Measurements from ENCODE around the gene PDZRN4.
A peak's percentile ranks its signal among the peaks of the same experiment; 100 is the strongest.

PDZRN4 gene

DNA sequence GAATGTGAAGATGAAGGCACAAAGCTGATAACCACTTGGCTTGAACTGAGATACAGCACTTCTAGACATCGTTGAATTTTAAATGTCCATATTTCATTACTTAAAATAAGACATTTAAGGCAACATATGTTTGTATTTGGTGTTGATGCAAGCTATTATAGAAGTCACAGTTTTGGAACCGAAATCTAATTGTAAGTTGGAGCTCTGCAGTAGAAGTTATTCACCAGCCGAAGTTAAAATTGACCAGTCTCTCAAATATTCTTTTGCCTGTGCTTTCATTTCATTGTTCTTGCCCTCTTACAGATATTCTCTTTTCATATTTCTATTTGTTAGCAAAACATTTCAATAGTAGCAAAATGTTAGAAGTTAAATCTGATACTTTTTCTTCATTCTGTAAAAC lies 332.7 kb downstream of the PDZRN4 start:
- H3K4me1 ChIP-seq, result no peaks in the 10 kb centered on the region
- H3K27me3 ChIP-seq (ENCODE audit: control insufficient read depth, insufficient read depth, low read length), result no peaks in the 10 kb centered on the region
- no peaks in the 10 kb centered on the region for H3K79me2 ChIP-seq
- H3K27ac ChIP-seq, result no peak overlapping the region
- H2AFZ ChIP-seq, result no peak overlapping the region
- no peaks in the 10 kb centered on the region for H3K9me3 ChIP-seq (ENCODE audit: control insufficient read depth, low read length)
- H3K4me2 ChIP-seq (ENCODE audit: low read length), result no peak overlapping the region
- TF ChIP-seq, protein P1, sequence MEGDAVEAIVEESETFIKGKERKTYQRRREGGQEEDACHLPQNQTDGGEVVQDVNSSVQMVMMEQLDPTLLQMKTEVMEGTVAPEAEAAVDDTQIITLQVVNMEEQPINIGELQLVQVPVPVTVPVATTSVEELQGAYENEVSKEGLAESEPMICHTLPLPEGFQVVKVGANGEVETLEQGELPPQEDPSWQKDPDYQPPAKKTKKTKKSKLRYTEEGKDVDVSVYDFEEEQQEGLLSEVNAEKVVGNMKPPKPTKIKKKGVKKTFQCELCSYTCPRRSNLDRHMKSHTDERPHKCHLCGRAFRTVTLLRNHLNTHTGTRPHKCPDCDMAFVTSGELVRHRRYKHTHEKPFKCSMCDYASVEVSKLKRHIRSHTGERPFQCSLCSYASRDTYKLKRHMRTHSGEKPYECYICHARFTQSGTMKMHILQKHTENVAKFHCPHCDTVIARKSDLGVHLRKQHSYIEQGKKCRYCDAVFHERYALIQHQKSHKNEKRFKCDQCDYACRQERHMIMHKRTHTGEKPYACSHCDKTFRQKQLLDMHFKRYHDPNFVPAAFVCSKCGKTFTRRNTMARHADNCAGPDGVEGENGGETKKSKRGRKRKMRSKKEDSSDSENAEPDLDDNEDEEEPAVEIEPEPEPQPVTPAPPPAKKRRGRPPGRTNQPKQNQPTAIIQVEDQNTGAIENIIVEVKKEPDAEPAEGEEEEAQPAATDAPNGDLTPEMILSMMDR (IDR thresholded peaks at IDR 0.05), result no peak
- H3K9ac ChIP-seq, result no peak overlapping the region
- no peaks in the 10 kb centered on the region for H3K36me3 ChIP-seq (ENCODE audit: control insufficient read depth, insufficient read depth, low read length)
- no peak overlapping the region for H3K4me3 ChIP-seq (ENCODE audit: low read depth, low read length)

DNA sequence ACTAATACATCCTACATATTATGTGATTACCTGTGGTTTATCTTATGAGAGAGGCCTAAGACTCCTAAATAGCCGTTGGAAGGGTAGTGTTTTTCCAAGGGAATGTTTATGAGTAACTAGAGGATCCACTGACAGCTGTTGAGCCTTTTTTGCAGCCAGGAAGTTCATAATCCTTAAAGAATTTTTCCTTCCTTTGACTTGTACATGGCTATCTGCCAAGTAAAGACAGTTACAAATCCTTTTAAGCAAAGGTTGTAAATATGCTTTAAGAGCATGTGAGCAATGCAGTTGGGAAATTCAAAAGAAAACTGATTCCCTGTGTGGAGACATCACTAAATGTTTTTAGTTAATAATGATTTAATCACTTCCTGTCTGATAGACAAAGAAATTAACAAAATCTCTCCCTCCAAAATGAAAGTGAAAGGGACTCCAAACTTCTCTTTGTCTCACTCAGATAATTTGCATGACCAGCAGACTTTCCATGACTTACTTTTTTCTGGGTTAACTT lies 333.8 kb downstream of the PDZRN4 start:
- Histone ChIP-seq H3K27me3 (ENCODE audit: control insufficient read depth, insufficient read depth, low read length) (no peaks in the 10 kb centered on the region), H2AFZ (no peak overlapping the region), H3K9ac (no peak overlapping the region), H3K27ac (no peak overlapping the region), H3K9me3 (ENCODE audit: control insufficient read depth, low read length) (no peaks in the 10 kb centered on the region), H3K4me2 (ENCODE audit: low read length) (peak overlapping the region; percentile 2), H3K79me2 (no peaks in the 10 kb centered on the region), H3K4me1 (no peaks in the 10 kb centered on the region), H3K4me3 (ENCODE audit: low read depth, low read length) (peak overlapping the region; percentile 0), H3K36me3 (ENCODE audit: control insufficient read depth, insufficient read depth, low read length) (no peaks in the 10 kb centered on the region)
- TF ChIP-seq, protein P1 (IDR thresholded peaks at IDR 0.05), result no peak

DNA sequence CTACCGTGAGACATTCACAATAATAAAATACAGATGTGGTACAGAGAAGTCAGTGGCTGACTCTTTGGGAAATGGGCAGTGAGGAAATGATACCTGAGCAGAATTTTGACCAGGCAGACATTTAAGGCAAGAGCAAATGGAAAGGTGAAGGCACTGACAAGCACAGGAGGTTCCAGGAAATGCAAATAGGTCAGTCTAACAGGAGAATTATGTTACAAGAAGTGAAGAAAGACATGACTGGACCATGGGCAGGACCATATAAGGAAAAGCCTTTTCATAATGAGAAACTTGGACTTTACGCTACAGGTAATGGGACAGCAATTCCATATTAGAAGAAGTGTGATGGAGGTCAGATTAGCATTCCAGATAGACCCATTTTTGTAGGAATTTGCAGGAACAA lies 338.9 kb downstream of the PDZRN4 start:
- H3K36me3 ChIP-seq (ENCODE audit: control insufficient read depth, insufficient read depth, low read length), result no peaks in the 10 kb centered on the region
- no peaks in the 10 kb centered on the region for H3K27me3 ChIP-seq (ENCODE audit: control insufficient read depth, insufficient read depth, low read length)
- H3K4me1 ChIP-seq, result no peaks in the 10 kb centered on the region
- no peaks in the 10 kb centered on the region for H3K9me3 ChIP-seq (ENCODE audit: control insufficient read depth, low read length)
- no peak overlapping the region for H2AFZ ChIP-seq
- TF ChIP-seq, protein P1 (IDR thresholded peaks at IDR 0.05), result no peak
- no peak overlapping the region for H3K9ac ChIP-seq
- no peak overlapping the region for H3K4me3 ChIP-seq (ENCODE audit: low read depth, low read length)
- no peak overlapping the region for H3K4me2 ChIP-seq (ENCODE audit: low read length)
- H3K27ac ChIP-seq, result no peak overlapping the region
- no peaks in the 10 kb centered on the region for H3K79me2 ChIP-seq

DNA sequence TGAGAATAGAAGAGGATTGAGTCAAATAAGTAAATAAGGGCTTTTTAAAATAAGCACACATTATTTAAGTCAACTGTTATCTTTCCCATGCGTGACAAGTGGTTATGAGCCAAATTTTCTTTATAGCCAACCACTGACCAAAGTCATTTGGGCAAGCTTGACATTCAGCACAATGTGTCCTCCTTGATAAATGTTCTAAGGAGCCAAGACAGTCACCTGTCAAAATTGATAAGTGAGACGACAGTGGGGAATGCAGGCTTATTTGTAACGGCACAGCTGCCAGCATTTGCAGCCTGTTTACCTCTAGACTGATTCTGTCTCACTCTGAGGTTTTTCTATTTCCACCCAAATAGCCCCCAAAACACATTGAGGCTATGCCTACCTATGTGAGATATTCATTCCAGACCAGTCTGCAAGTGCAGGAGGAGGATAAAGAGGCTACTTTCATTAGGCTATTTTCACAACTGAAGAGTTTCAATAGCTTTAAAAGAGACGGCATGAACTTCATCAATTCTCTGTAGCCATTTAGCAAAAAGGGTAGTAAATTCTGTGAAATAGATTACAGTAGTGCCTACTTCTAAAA lies 339.5 kb downstream of the PDZRN4 start:
- TF ChIP-seq, protein P1 (IDR thresholded peaks at IDR 0.05), result no peak
- Histone ChIP-seq H3K4me2 (ENCODE audit: low read length) (no peak overlapping the region), H3K4me3 (ENCODE audit: low read depth, low read length) (no peak overlapping the region), H3K4me1 (no peaks in the 10 kb centered on the region), H3K79me2 (no peaks in the 10 kb centered on the region), H3K27ac (no peak overlapping the region), H3K9ac (no peak overlapping the region), H2AFZ (no peak overlapping the region), H3K36me3 (ENCODE audit: control insufficient read depth, insufficient read depth, low read length) (no peaks in the 10 kb centered on the region), H3K9me3 (ENCODE audit: control insufficient read depth, low read length) (no peaks in the 10 kb centered on the region), H3K27me3 (ENCODE audit: control insufficient read depth, insufficient read depth, low read length) (no peaks in the 10 kb centered on the region)

DNA sequence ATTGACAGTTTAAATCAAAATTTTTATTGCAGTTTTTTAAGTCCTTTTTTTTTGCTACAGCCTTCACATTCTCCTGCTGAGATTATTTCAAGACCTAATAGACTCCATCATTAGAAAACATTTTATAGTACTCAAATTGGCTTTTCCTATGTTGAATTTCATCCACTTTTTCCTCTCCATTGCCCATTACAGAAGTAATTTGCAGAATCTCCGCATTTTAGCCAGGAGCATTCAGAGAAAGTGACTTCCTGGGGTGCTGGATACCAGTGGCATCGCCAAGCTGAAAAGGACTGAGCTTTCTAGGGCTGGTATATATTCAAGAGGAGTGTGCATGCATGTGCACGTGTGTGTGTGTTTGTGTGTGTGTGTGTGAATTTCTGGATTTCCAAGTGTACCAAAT lies 340.8 kb downstream of the PDZRN4 start:
- Histone ChIP-seq H3K27me3 (ENCODE audit: control insufficient read depth, insufficient read depth, low read length) (no peaks in the 10 kb centered on the region), H3K9me3 (ENCODE audit: control insufficient read depth, low read length) (no peaks in the 10 kb centered on the region), H2AFZ (no peak overlapping the region), H3K4me3 (ENCODE audit: low read depth, low read length) (no peak overlapping the region), H3K79me2 (no peaks in the 10 kb centered on the region), H3K36me3 (ENCODE audit: control insufficient read depth, insufficient read depth, low read length) (no peaks in the 10 kb centered on the region), H3K27ac (no peak overlapping the region), H3K4me2 (ENCODE audit: low read length) (no peak overlapping the region), H3K4me1 (no peaks in the 10 kb centered on the region), H3K9ac (no peak overlapping the region)
- TF ChIP-seq, protein P1 (IDR thresholded peaks at IDR 0.05), result no peak

Measured in parathyroid adenoma (tissue), 2 donors.